GM19240 (cell line): Measurements from ENCODE around the gene EVPL.
"Not testable (repeated sequence)": the region's sequence is repeated elsewhere in the genome, so short reads cannot be mapped to it uniquely, and the experiment has no call there.

ENCODE experiments used
- DNase-seq: peaks from one replicate; pipeline ENCODE4 v3.0.0; 2011; ENCODE audit warnings: low spot score; ENCODE audit not compliant: insufficient read length

EVPL gene

DNA sequence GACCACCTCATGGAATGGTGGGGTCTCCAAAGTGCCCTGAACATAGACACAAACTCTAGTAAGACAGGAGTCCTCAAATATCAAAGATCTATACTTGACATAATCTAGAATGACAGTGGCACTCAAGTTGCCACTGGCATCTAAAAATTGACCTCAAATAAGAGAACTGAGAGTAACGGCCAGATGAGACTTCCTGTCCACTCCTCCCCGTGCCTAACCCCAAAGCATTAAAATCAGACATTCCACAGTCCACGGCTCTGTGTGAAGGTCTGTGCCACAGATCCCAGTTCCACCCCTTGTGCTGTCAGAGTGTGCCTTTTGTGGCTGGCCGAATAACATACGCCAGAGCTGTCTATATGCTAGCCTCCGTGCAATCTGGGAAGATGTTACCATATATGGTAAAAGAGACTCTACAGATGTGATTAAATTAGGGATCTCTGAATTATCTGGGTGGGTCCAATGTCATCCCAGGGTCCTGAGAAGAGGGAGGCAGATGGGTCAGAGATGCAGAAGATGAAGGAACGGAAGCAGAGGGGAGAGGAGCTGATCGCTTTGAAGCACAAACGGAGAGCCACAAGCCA is 21.0 kb upstream of the EVPL start:
- DNase-seq: no peak

DNA sequence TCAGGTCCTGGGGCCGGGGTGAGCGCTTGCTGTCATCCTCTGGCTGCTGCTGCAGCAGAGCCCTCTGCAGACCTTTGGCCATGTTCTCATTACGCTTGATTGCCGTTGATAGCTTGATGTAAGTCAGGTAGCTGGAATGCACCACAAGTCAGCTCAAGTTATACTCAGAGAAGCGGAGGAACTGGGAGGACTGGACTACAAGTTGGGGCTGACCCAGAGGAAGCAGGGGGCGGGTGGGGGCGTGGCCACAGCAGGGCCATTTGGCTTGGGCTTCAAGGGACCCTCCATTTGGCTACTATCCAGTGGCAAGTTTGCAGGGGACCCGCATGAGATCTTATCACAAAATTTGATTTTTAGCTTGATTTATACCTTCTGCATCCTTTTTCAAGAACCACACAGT is 19.0 kb upstream of the EVPL start:
- DNase-seq: no peak

GRCh38 chr17:76044475-76045007 is 17.4 kb upstream of the EVPL start:
- DNase-seq: not testable (repeated sequence)

DNA sequence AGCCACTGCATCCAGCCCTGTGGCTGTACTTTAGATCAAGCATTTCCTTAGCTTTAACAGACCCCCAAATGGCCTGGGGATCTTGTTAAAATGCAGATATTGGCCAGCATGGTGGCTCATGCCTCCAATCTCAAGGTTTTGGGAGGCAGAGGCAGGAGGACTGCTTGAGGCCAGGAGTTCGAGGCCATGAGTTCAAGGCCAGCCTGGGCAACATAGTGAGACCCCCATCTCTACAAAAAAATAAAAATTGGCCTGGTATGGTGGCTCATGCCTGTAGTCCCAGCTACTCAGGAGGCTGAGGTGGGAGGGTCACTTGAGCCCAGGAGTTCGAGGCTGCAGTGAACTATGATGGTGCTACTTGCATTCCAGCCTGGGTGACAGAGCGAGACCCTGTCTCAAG is 15.8 kb upstream of the EVPL start:
- not testable (repeated sequence) for DNase-seq

- DNase-seq: no peak
Observed at GRCh38 chr17:76040376-76040775, 13.3 kb upstream of the EVPL start.

DNA sequence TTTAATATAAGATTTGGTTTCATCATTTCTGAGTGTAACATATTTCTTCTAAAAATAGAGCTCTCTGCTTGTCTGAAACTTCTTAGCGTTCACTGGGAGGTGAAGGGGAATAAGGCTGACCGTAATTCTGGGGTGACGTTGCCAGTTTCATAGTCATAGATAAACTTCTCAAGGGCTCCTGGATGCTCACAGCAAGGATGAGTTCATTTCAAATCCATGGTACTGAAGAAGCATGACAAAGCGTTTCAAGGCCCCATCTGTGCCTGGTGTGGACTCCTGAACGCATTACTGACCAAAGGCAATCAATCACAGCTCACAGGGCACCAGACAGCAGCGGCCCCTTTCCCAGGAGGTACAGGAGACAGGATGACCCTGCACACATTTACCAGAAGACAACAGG is 12.0 kb upstream of the EVPL start:
- DNase-seq: no peak

DNA sequence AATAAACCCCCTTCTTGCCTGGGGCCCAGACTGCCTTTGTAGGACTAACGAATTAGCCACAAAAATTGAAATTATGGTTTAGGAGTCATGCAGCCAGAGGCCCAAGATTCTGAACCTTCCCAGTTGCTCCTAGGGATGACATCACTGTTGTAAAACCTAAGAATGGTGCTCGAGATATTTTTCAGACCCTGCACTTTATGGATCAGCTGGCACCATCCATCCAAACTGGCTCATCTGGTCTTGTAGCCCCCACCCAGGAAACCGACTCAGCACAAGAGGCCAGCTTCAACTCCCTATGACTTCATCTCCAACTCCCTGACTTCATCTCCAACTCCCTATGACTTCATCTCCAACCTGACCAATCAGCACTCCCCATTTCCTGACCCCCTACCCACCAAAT is 10.9 kb upstream of the EVPL start:
- DNase-seq: no peak

DNA sequence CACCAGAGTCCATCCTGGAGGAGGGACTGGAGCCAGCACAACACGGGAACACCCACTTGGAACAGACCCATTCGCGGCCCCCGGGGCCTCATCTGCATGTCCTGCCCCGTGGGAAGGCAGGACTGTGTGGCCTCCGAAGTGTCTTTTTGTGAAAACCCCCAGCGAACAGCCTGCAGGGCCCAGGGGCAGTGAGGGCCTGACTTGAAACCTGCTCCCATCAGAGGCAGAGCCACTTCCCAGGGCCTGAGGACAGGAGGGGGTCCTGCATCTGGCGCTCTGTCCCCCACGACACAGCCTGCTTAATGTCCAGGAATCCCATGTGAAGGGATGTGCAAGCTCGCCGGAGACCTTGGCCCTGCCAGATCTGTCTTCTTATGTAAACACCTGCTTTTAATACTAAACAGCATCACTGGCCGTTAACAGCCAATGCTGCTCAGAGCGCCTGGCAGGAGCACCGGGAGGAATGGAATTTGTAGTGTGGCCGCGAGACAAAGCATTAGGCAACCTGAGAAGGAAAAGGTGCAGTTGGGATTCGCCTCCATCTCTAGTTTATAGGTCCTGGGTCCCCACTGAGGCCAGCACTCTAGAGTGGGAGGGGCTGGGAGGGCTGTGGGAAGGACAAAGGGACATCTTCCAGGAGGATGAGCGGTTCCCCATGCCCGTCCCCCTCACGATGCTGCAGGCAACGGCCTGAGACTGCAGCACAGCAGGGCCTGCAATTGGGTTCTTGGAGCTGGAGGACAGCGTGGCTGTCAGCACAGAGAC is 9.6 kb upstream of the EVPL start:
- DNase-seq: no peak

- no peak for DNase-seq
Observed at GRCh38 chr17:76034428-76035350, 7.6 kb upstream of the EVPL start.

- DNase-seq: no peak
Observed at GRCh38 chr17:76033139-76033538, 6.0 kb upstream of the EVPL start.

DNA sequence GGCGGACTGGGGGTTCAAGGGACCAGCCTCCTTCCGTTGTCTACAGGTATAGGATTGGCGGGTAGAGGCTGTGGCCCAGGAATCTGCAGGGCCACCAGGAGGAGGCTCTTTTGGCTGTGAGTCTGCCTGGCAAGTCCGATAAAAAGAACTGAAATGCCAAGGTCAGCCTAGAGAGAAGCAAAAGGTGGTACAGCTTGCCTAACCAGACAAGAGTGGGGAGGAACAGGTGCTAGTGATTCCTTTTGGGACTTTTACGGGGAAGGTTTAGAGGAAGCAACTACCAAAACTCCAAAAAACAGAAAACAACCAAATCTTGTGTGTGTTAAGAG is 5.6 kb upstream of the EVPL start:
- no peak for DNase-seq

DNA sequence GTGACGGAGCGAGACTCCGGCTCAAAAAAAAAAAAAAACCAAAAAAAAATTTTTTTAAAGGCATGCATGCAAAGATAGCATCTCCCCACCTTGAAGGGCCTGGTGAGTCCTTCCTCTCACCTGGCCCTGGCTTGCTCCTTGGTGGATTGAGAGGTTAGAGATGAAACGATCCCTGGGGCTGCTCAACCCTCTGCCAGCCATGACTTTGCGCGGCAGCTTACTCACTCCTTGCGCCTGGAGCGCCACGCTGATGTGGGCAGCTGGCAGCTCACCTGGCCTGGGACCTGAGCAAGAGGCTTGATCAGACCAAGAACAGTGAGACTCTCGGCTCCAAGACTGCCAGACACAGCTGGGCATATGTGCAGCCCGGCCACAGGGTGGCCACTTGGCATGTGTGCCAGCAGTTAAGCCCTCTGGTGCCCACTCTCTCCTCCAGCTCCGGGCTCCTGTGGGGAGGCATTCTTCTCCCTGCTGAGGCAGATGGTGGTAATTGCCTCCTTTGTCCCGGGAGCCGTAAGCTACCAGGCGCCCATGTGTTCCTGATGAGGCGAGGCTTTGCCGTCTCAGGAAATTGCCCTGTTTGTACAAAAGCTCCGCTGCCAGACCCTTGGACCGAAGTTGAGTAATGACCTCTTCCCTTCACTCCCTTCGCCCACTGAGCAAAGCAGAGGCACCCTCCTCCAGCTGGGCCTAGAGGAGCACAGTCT is 5.1 kb upstream of the EVPL start:
- DNase-seq: no peak

- no peak for DNase-seq
Observed at GRCh38 chr17:76026714-76027158, 370 bp downstream of the EVPL start.

DNA sequence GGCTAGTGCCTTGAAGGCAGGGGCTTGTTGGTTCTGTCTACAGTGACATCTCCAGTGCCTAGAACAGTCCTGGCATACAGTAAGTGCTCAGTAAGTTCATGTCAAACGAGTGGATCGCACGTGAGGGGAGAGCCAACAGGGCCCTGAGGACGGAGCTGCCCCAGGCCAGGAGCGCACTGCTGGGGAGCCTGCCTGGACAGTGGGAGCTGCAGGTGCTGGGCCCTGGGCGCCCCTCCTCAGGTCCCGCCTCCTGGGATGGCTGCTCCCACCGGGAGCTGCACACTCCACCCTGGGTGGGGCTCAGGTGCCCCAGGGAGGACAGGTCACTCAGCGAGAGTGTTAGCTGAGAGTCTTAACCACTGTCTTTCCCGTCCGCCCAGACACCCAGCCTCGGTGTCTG is 1.8 kb downstream of the EVPL start:
- no peak for DNase-seq

DNA sequence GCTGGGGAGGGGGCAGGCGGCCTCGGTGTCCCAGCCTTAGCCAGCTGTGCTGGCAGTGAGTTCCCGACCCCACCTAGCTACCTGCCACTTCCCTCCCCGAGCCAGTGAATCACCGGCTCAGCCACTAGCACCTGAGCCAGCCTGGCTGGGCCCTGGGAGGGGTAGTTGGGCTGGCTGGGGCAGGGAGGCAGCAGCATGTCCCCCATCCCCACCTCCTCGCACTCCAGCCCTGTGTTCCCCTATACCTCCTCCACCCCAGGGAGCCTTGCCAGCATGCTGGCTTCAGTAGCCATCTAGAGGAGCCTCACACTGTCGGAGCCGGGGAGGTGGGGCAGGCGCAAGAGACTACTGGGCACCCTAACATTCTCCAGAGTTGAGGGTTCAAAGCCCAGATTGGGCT is 2.8 kb downstream of the EVPL start:
- no peak for DNase-seq

- DNase-seq: no peak
Observed at GRCh38 chr17:76023900-76024237, 3.2 kb downstream of the EVPL start.

DNA sequence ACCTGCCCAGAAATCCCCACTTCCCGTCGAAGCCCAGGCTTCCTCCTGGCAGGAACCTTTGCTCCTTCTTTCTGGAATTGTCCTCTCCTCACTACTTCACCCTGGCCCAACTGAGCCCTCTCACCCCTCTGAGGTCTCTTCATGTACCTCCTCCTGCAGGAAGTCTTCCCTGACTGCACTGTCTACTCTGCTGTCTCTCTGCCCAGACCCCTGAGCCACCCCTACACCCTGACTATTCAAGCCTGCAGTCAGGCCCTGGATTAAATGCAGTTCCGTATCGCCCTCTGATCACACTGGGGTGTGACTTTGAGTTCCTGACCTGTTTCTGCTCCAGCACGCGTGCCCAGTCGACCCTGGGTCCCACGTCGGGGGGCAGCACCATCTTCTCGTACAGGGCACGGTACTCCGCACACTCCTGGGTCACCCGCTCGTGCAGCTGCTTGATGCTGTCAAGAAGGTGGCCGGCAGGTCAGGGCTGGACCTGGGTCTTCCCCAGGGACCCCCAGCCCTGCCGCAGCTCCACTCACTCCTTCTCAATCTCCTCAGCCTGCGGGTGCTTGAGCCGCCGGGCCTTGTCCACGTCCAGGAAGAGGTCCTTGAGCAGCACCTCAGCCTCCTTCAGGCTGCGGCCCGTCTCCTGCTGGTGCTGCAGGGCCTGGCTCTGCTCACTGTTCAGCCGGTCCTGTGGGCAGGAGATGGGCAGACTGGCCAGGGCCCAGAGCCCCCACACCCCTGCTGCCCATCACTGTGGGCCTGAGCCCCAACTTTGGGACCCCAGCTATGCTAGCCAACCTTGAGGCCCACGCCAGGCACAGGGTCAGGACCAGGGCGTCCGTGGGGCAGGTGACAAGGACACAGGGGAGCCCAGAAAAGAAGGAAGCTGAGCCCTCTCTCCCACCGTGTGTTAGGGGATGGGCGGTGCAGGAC is 3.9 kb downstream of the EVPL start:
- DNase-seq: no peak

DNA sequence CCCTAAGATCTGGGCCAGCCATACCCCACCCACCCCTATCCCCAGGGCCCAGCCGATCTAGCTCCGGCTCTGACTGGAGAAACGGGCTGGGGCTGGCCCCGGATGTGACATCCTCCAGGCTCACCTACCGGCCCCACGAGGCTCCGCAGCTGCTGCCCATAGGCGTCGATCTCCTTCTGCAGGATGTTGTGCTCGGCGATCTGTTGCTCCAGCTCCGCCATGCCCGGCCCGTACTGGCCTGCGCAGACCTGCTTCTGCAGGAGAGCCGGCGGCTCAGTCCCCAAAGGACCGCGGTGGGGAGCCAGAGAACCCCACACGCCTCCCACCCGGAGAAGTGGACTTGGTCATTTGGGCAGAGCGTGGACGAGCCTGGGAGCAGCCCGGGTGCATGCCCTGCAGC is 4.8 kb downstream of the EVPL start:
- no peak for DNase-seq

DNA sequence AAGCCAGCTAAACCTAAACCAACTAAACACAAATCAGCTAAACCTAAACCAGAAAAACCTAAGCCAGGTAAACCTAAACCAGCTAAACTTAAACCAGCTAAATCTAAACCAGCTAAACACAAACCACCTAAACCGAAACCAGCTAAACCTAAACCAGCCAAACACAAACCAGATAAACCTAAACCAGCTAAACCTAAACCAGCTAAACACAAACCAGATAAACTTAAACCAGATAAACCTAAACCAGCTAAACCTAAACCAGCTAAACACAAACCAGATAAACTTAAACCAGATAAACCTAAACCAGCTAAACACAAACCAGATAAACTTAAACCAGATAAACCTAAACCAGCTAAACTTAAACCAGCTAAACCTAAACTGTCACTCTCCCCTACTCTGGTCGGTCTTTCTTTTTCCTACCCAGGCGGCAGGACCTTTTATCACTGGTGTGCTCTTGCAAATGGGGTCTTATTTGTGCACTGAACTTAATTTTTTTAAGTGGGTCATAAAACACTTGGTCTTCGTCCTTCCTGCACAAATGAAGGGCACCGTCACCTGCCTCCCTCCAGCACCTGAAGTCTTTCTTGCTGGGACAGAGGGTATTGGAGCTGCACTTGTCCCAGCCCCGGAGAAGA is 7.2 kb downstream of the EVPL start:
- no peak for DNase-seq

DNA sequence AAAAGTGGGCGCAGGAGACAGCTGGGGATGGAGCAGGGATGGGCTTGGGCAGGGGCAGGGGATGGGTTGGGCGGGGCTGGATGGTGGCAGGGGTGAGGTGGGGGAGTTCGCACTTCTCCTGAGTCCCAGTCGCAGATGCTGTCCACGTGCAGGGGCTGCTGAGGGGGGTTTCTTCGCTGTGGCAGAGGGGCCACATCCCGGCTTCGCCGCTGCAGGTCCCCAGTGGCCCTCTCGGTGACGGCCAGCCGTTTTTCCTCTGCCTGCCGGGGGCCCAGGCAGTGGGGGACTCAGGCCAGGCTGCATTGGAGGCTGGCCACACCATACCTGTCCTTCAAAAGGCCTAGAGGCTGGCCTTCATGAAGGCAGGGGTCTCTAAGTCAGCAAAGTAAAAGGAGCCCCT is 8.3 kb downstream of the EVPL start:
- no peak for DNase-seq
